Endothelial cell of umbilical vein (primary cell): ENCODE data around the gene GOLT1A. TPM values are rescaled to one million over a fixed set of nuclear protein-coding genes. Genes with fewer than 3 reads are reported as not detected.

Experiments
- BruUV-seq: library from RNA; stranded (reverse); fragments of 400-500 nt; replicated peaks from 2 replicates; lab custom pipeline; 2021; lab: Mats Ljungman, UMichigan
- CTCF ChIA-PET: fragments of 300-600, 350-600 bp; sonication (Branson Sonifier 250); formaldehyde crosslinking; loops from one replicate; lab custom pipeline; 2021; ENCODE audit warnings: antibody characterized with exemption, inconsistent platforms; lab: Charles Lee
- POLR2A ChIA-PET: fragments of 300-600, 350-600 bp; sonication (Branson Sonifier 250); formaldehyde crosslinking; loops from one replicate; lab custom pipeline; 2021; ENCODE audit warnings: antibody characterized with exemption, inconsistent platforms; lab: Charles Lee
- DNase-seq: peaks from one replicate; pipeline ENCODE4 v3.0.0-alpha.2; 2011; ENCODE audit warnings: low read depth, low spot score
- FAIRE-seq: peaks from 2 replicates; lab custom pipeline; 2011; peaks lifted over from hg19 to GRCh38; lab: Jason Lieb, UNC
- H2AFZ ChIP-seq: 2 replicates; pipeline ENCODE4 v1.6.0; 2012; ENCODE audit warnings: low read depth, low read length, control low read depth, inconsistent platforms
- H3K27ac ChIP-seq: 2 replicates; pipeline ENCODE4 v1.5.1; 2011; ENCODE audit warnings: low read depth, mild to moderate bottlenecking, control low read depth, low read length, moderate library complexity; ENCODE audit not compliant: insufficient read depth
- H3K27me3 ChIP-seq, 2 experiments: 2 replicates each; pipeline versions ENCODE4 v1.6.0 to v1.6.1; 2011; ENCODE audit warnings: low read length in 2 of 2, mixed read lengths in 1 of 2; ENCODE audit not compliant: control insufficient read depth in 2 of 2, insufficient read depth in 2 of 2
- H3K36me3 ChIP-seq, 2 experiments: 2 replicates in 1 of 2; 3 replicates in 1 of 2; pipeline ENCODE4 v1.5.1; 2011; ENCODE audit warnings: low read length in 2 of 2, mild to moderate bottlenecking in 1 of 2, moderate library complexity in 1 of 2; ENCODE audit not compliant: control insufficient read depth in 2 of 2, insufficient read depth in 2 of 2; ENCODE audit errors: extremely low read depth in 1 of 2
- H3K4me1 ChIP-seq: 3 replicates; pipeline ENCODE4 v1.5.1; 2011; ENCODE audit warnings: mild to moderate bottlenecking, low read length; ENCODE audit not compliant: control insufficient read depth, insufficient read depth; ENCODE audit errors: extremely low read depth
- H3K4me2 ChIP-seq: 2 replicates; pipeline ENCODE4 v1.6.1; 2011; ENCODE audit warnings: low read length, control low read depth, mixed read lengths; ENCODE audit not compliant: insufficient read depth
- H3K4me3 ChIP-seq, 3 experiments: fragments of 200-600 bp in 1 of 3; sonication (generic), shearing (Covaris generic) in 1 of 3; replicated peaks in 1 of 3; 2 replicates each; pipeline ENCODE4 v1.5.1; 2011 to 2016; ENCODE audit warnings: control low read depth in 3 of 3, low read length in 3 of 3, mild to moderate bottlenecking in 2 of 3, inconsistent platforms in 1 of 3, low read depth in 1 of 3, moderate library complexity in 1 of 3; ENCODE audit not compliant: insufficient read depth in 1 of 3
- H3K79me2 ChIP-seq: 2 replicates; pipeline ENCODE4 v1.6.0; 2012; ENCODE audit warnings: low read length, inconsistent platforms; ENCODE audit not compliant: control insufficient read depth, insufficient read depth
- H3K9ac ChIP-seq: replicated peaks from 2 replicates; pipeline ENCODE3; 2011; ENCODE audit warnings: low read length, control low read depth; ENCODE audit not compliant: insufficient read depth; ENCODE audit errors: extremely low read depth
- H3K9me1 ChIP-seq: replicated peaks from 3 replicates; pipeline ENCODE4 v1.6.0; 2011; ENCODE audit warnings: mild to moderate bottlenecking, low read length; ENCODE audit not compliant: control insufficient read depth, insufficient read depth; ENCODE audit errors: extremely low read depth
- H3K9me3 ChIP-seq: replicated peaks from 2 replicates; pipeline ENCODE4 v1.5.1; 2012; ENCODE audit warnings: low read length, inconsistent platforms; ENCODE audit not compliant: control insufficient read depth, insufficient read depth
- H4K20me1 ChIP-seq: replicated peaks from 2 replicates; pipeline ENCODE3; 2011; ENCODE audit warnings: mild to moderate bottlenecking, low read length; ENCODE audit not compliant: control insufficient read depth, insufficient read depth; ENCODE audit errors: extremely low read depth
- EZH2 ChIP-seq: IDR thresholded peaks from 2 replicates; pipeline ENCODE4 v1.6.1; 2012; ENCODE audit warnings: borderline replicate concordance, low read depth, mild to moderate bottlenecking, moderate library complexity, low read length, inconsistent platforms; ENCODE audit not compliant: severe bottlenecking
- FOS ChIP-seq: IDR thresholded peaks from 2 replicates; pipeline ENCODE4 v1.6.1; 2011; ENCODE audit warnings: mild to moderate bottlenecking, low read length, moderate library complexity, borderline replicate concordance; ENCODE audit not compliant: insufficient read depth
- GATA2 ChIP-seq: IDR thresholded peaks from 2 replicates; pipeline ENCODE4 v1.7.0; 2011; ENCODE audit warnings: low read depth, mild to moderate bottlenecking, moderate library complexity, mixed read lengths, low read length; ENCODE audit not compliant: insufficient read length, insufficient read depth
- JUN ChIP-seq: IDR thresholded peaks from 2 replicates; pipeline ENCODE4 v1.6.1; 2011; ENCODE audit warnings: borderline replicate concordance, low read depth; ENCODE audit not compliant: insufficient read length, insufficient read depth
- MAX ChIP-seq: IDR thresholded peaks from 2 replicates; pipeline ENCODE4 v1.6.1; 2011; ENCODE audit not compliant: insufficient read depth, insufficient read length
- MYC ChIP-seq: IDR thresholded peaks from one replicate; pipeline ENCODE4 v1.6.1; 2011; ENCODE audit warnings: mild to moderate bottlenecking, low read depth, low read length
- POLR2A ChIP-seq: IDR thresholded peaks from 2 replicates; pipeline ENCODE4 v1.6.1; 2012; ENCODE audit warnings: low read depth, mild to moderate bottlenecking, control low read depth, low read length
- POLR2AphosphoS5 ChIP-seq: IDR thresholded peaks from 2 replicates; pipeline ENCODE4 v1.6.1; 2012; ENCODE audit warnings: low read depth, mild to moderate bottlenecking, control low read depth, low read length, moderate library complexity; ENCODE audit not compliant: insufficient read depth
- dilution Hi-C: fragments of 300-500 bp; cut with MboI; formaldehyde crosslinking; loops from one replicate; pipeline ENCODE4 v1.15.0; 2019; ENCODE audit warnings: low sequenced_read_pairs; ENCODE audit not compliant: extremely low pct_ligation_motif_present
- intact Hi-C: fragments of 100-400 bp; cut with micrococcal nuclease; formaldehyde crosslinking; loops from one replicate; pipeline ENCODE4 v1.10.0; 2022
- polyA plus RNA-seq, 4 experiments: library from polyadenylated mRNA; depleted of rRNA in 3 of 4; stranded (reverse) in 3 of 4; unstranded in 1 of 4; fragments of >200 nt; gene quantifications; 2 replicates each; pipeline versions ENCODE4 v1.2.1 to v1.2.3, GENCODE V29; 2011 to 2012; ENCODE audit warnings: missing spikeins in 1 of 4
- total RNA-seq: library from RNA; stranded (reverse); gene quantifications from 2 replicates; pipeline ENCODE4 v1.2.3, GENCODE V29; 2021
- TF ChIP-seq, protein P1 (sequence below), 2 donors: IDR thresholded peaks; 1 replicate in 1 of 2; 2 replicates in 1 of 2; pipeline ENCODE4 v1.5.1; 2011; ENCODE audit warnings: low read length in 2 of 2, mild to moderate bottlenecking in 2 of 2, moderate library complexity in 2 of 2, control low read depth in 1 of 2, inconsistent platforms in 1 of 2, low read depth in 1 of 2; ENCODE audit not compliant: insufficient read depth in 1 of 2; ENCODE audit errors: extremely low read depth in 1 of 2

GOLT1A gene
- total and polyA plus RNA-seq, 2 donors (not counting 3 experiments of a cell fraction or from before 2014, with no cell fraction given), result not detected

DNA sequence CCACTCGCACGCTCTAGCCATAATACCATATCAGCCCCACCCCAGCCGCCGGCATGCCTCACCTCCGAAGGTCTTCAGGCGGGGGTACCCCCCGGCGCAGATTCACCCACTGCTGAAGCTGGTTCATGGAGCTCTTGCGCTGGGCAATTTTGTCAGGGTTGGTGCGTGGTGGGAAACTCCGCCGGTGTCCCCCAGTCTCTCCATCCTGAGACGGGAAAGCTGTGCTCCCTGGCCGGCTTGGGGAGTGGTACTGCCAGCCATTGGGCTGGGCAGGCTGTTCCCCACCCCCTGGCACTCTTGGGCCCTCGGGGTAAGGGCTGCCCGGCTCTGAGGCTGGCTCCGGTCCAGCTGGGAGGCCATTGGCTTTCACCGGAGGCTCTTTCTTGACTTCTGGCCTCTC lies 45.4 kb upstream of the GOLT1A start:
- no peak for TF ChIP-seq POLR2A
- TF ChIP-seq GATA2, result no peak
- no peak for TF ChIP-seq JUN
- no peak for TF ChIP-seq FOS
- no peak for TF ChIP-seq MYC
- TF ChIP-seq POLR2AphosphoS5, result no peak
- no peak for TF ChIP-seq MAX
- TF ChIP-seq EZH2, result no peak
- TF ChIP-seq, protein P1, sequence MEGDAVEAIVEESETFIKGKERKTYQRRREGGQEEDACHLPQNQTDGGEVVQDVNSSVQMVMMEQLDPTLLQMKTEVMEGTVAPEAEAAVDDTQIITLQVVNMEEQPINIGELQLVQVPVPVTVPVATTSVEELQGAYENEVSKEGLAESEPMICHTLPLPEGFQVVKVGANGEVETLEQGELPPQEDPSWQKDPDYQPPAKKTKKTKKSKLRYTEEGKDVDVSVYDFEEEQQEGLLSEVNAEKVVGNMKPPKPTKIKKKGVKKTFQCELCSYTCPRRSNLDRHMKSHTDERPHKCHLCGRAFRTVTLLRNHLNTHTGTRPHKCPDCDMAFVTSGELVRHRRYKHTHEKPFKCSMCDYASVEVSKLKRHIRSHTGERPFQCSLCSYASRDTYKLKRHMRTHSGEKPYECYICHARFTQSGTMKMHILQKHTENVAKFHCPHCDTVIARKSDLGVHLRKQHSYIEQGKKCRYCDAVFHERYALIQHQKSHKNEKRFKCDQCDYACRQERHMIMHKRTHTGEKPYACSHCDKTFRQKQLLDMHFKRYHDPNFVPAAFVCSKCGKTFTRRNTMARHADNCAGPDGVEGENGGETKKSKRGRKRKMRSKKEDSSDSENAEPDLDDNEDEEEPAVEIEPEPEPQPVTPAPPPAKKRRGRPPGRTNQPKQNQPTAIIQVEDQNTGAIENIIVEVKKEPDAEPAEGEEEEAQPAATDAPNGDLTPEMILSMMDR (IDR thresholded peaks at IDR 0.05; ENCODE audit: extremely low read depth in 1 of 2, insufficient read depth in 1 of 2, low read depth in 1 of 2, low read length in 2 of 2), result no peak
- no peaks in the 10 kb centered on the region for H3K36me3 ChIP-seq
- no peak overlapping the region for H3K4me3 ChIP-seq
- H2AFZ ChIP-seq, result no peak overlapping the region
- no peaks in the 10 kb centered on the region for H3K9me1 ChIP-seq
- BruUV-seq, result no TSS peak
- no peak overlapping the region for H3K9ac ChIP-seq
- no peak for DNase-seq
- no peaks in the 10 kb centered on the region for H3K27me3 ChIP-seq
- H3K4me1 ChIP-seq, result peaks cover 1% of the 10 kb centered on the region
- intact Hi-C loops, result loop anchor here (2.0 to 5.0 kb wide), 2 partner anchors 44 to 243 kb away; no protein-coding TSS in a partner anchor
- no peak overlapping the region for H3K27ac ChIP-seq
- H3K79me2 ChIP-seq, result no peaks in the 10 kb centered on the region
- H4K20me1 ChIP-seq, result no peaks in the 10 kb centered on the region
- FAIRE-seq, result no peak
- ChIA-PET CTCF (interaction anchor here (0.7 to 9.8 kb wide), 41 partner anchors 8 to 548 kb away, joined by 3 to 318 read pairs (median 7); partner anchors contain the start of genes GOLT1A and PLEKHA6), POLR2A (interaction anchor here (0.9 to 1.1 kb wide), 2 partner anchors 101 to 104 kb away, joined by 4 to 8 read pairs; partner anchors contain the start of gene PLEKHA6)
- dilution Hi-C loops, result no loop called here
- H3K9me3 ChIP-seq, result no peaks in the 10 kb centered on the region
- no peak overlapping the region for H3K4me2 ChIP-seq
